Breast epithelium (tissue), 4 donors: ENCODE measurements around the gene SLC23A3. TPM values are rescaled to one million over a fixed set of nuclear protein-coding genes. Genes with fewer than 3 reads are reported as not detected.
A peak's percentile ranks its signal among the peaks of the same experiment; 100 is the strongest.

Source experiments
- DNase-seq, 2 donors: peaks; one replicate each; pipeline ENCODE4 v3.0.0-alpha.2; 2019; ENCODE audit warnings: low spot score in 2 of 2
- H3K27ac ChIP-seq, 2 donors: fragments of 200-600 bp; sonication (generic) in 1 of 2; one replicate each; pipeline ENCODE4 v1.5.1; 2016 to 2019; ENCODE audit warnings: mild to moderate bottlenecking in 1 of 2
- H3K27me3 ChIP-seq, 2 donors: fragments of 200-600 bp; sonication (generic) in 1 of 2; one replicate each; pipeline versions ENCODE4 v1.5.1 to v1.6.0; 2017 to 2019; ENCODE audit warnings: control low read depth in 1 of 2, mild to moderate bottlenecking in 1 of 2
- H3K36me3 ChIP-seq: fragments of 200-600 bp; one replicate; pipeline ENCODE4 v1.5.1; 2019
- H3K4me1 ChIP-seq, 2 donors: fragments of 200-600 bp; sonication (generic); one replicate each; pipeline ENCODE4 v1.5.1; 2016 to 2019; ENCODE audit warnings: control low read depth in 1 of 2
- H3K4me3 ChIP-seq, 3 donors: fragments of 200-600 bp; sonication (generic); 1 replicate in 2 of 3; 2 replicates in 1 of 3; pipeline ENCODE4 v1.5.1; 2016 to 2019; ENCODE audit warnings: mild to moderate bottlenecking in 3 of 3, moderate library complexity in 2 of 3
- H3K9me3 ChIP-seq, 2 donors: fragments of 200-600 bp; sonication (generic) in 1 of 2; one replicate each; pipeline ENCODE4 v1.5.1; 2016 to 2019; ENCODE audit warnings: control low read depth in 1 of 2
- CTCF ChIP-seq, 3 donors: fragments of 450-650 bp; IDR thresholded peaks; one replicate each; pipeline ENCODE4 v1.5.1; 2016 to 2017; ENCODE audit warnings: antibody characterized with exemption in 3 of 3, mild to moderate bottlenecking in 3 of 3, moderate library complexity in 3 of 3
- POLR2A ChIP-seq: fragments of 450-650 bp; IDR thresholded peaks from one replicate; pipeline ENCODE4 v1.6.1; 2016; ENCODE audit warnings: antibody characterized with exemption, mild to moderate bottlenecking, moderate library complexity
- POLR2AphosphoS5 ChIP-seq, 3 donors: sonication (generic); formaldehyde crosslinking; IDR thresholded peaks; one replicate each; pipeline ENCODE4 v1.6.1; 2017; ENCODE audit warnings: antibody characterized with exemption in 3 of 3
- intact Hi-C: fragments of 100-400 bp; cut with DNase I; formaldehyde crosslinking; loops from one replicate; pipeline ENCODE4 v1.15.1; 2023; ENCODE audit warnings: low total_unique reads
- total RNA-seq, 3 donors: library from RNA; depleted of rRNA; stranded (reverse); fragments of >200 nt; gene quantifications; one replicate each; pipeline ENCODE4 v1.1.0, GENCODE V29; 2016

SLC23A3 gene
- total RNA-seq, 3 donors from 2014 or later, result 0.48 to 3.4 (median 2.0) TPM

DNA sequence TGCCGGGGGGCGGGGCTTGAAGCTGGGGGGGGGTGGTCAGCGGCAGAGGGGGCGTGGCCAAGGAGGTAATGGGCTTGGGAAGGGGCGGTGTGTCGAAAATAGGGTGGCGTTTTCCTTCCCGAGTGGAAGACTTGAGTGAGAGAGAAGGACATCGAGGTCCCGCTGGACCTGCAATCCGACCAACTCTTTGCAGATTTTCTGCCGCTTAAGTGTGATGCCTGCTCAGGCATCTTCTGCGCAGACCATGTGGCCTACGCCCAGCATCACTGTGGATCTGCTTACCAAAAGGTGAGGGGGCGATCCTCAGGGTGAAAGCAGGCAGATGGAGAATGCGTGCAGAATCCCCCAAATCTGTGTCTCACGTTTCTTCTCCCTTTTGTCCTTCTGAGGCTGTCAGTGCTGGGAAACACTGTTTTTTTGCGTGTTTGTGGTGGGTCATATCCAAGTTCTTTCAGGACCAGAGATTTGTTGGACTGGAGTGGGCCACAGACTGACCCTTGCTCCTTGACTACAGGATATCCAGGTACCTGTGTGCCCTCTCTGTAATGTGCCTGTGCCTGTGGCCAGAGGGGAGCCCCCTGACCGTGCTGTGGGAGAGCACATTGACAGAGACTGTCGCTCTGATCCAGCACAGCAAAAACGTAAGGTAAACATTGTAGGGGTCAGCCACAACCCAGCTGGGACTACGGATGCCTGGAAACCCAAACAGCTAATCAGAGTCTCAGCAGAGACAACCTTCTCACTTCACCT lies 37.5 kb upstream of the SLC23A3 start:
- no peaks in the 10 kb centered on the region for H3K9me3 ChIP-seq
- no peaks in the 10 kb centered on the region for H3K36me3 ChIP-seq
- peak overlapping the region; percentile 91 to 97 for H3K27ac ChIP-seq
- intact Hi-C loops, result no loop called here
- H3K4me3 ChIP-seq, result peak overlapping the region; percentile 70 to 73 (median 71)
- peaks cover 5 to 13% of the 10 kb centered on the region in 2 donors for H3K4me1 ChIP-seq
- no peak for DNase-seq
- TF ChIP-seq CTCF (IDR thresholded peaks at IDR 0.05) (no peak), POLR2AphosphoS5 (IDR thresholded peaks at IDR 0.05) (no peak), POLR2A (no peak)
- H3K27me3 ChIP-seq, result no peaks in the 10 kb centered on the region

DNA sequence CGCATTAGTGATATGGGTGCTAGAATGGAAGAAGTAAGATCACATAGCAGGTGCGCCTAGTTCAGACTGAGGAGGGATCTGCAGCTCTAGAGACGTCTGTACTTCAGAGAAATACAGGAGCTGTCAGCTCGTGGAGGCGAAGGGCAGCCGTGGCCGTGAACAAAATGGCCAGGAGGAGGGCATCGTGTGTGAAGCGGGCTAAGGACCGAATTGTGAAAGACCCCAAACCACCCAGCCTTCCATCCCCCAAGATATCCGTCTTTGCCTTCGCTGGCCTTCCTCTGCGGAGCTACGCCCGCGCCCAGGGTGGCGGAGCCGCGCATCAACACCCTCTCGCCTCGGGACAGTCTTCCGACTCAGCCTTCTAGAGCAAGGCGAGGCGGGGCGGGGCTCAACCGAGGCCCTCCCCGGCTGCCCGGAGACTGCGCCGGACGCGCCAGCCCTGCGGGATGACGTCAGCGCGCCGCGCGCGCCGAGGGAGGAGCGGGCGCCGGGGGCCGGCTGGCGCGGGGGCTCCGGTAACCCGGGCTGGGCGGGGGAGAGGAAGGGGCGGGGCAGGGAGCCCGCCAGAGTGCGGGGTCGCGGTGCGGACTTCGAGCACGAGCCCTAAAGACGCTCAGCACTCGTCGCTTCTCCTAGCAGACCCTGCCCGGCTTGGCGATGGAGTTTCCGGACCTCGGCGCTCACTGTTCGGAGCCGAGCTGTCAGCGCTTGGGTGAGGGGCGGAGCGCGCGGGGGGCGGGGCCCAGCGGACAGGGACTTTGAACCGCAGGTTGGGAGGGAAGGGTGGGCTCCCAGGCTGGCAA lies 36.7 kb upstream of the SLC23A3 start, which contains the start of gene ZFAND2B:
Gene ZFAND2B (plus strand): TSS at position 455 of the 806 bp plus-strand sequence. CDS start 206 bp downstream, at position 661.
- Histone ChIP-seq H3K27ac (peak within 1 kb of the TSS; percentile 91 to 97), H3K27me3 (no peaks in the 10 kb centered on the region), H3K4me3 (peak within 1 kb of the TSS; percentile 70 to 73 (median 71)), H3K9me3 (no peaks in the 10 kb centered on the region), H3K36me3 (no peaks in the 10 kb centered on the region), H3K4me1 (peaks cover 5 to 13% of the 10 kb centered on the region in 2 donors)
- intact Hi-C loops, result no loop called here
- peak; percentile 93 to 94 for DNase-seq
- TF ChIP-seq POLR2AphosphoS5 (IDR thresholded peaks at IDR 0.05), result peak; percentile 93 to 96 (median 95)
- peak in 2 of 3 donors; percentile 49 to 53 for TF ChIP-seq CTCF (IDR thresholded peaks at IDR 0.05)
- TF ChIP-seq POLR2A, result peak; percentile 77

- DNase-seq, result no peak
- Histone ChIP-seq H3K27ac (peak overlapping the region; percentile 91 to 97), H3K4me3 (peak overlapping the region; percentile 70 to 73 (median 71)), H3K27me3 (no peaks in the 10 kb centered on the region), H3K36me3 (no peaks in the 10 kb centered on the region), H3K4me1 (peaks cover 5 to 13% of the 10 kb centered on the region in 2 donors), H3K9me3 (no peaks in the 10 kb centered on the region)
- TF ChIP-seq CTCF (IDR thresholded peaks at IDR 0.05) (no peak), POLR2AphosphoS5 (IDR thresholded peaks at IDR 0.05) (no peak), POLR2A (no peak)
- intact Hi-C loops, result no loop called here
Observed at GRCh38 chr2:219205981-219206327, 36.1 kb upstream of the SLC23A3 start.

DNA sequence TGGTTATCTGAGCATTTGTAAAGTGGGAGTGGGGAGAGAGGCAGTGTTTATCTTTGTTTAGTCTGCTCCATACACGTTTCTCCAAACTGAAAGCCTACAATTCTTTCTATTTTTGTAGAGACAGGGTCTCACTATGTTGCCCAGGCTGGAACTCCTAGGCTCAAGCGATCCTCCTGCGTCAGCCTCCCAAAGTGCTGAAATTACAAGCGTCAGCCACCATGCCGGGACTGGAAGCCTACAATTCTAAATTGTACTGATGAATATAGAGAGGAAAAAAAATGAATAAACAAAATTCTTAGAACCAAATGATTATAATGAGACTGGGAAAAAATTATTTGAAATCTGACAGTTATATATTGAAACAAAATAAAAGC lies 35.3 kb upstream of the SLC23A3 start:
- Histone ChIP-seq H3K27ac (no peak overlapping the region), H3K36me3 (no peaks in the 10 kb centered on the region), H3K27me3 (no peaks in the 10 kb centered on the region), H3K9me3 (no peaks in the 10 kb centered on the region), H3K4me1 (peaks cover 5 to 13% of the 10 kb centered on the region in 2 donors), H3K4me3 (no peak overlapping the region)
- intact Hi-C loops, result no loop called here
- TF ChIP-seq POLR2A (no peak), POLR2AphosphoS5 (IDR thresholded peaks at IDR 0.05) (no peak), CTCF (IDR thresholded peaks at IDR 0.05) (no peak)
- no peak for DNase-seq
